ENCODE data around the gene FAM117B. TPM values are rescaled to one million over a fixed set of nuclear protein-coding genes. Genes with fewer than 3 reads are reported as not detected.
A peak's percentile ranks its signal among the peaks of the same experiment; 100 is the strongest.

The FAM117B gene
- total RNA-seq, 3 donors from 2014 or later (not counting 1 experiment from before 2014, with no cell fraction given) = 11.6 to 14.2 (median 13.1) TPM

DNA sequence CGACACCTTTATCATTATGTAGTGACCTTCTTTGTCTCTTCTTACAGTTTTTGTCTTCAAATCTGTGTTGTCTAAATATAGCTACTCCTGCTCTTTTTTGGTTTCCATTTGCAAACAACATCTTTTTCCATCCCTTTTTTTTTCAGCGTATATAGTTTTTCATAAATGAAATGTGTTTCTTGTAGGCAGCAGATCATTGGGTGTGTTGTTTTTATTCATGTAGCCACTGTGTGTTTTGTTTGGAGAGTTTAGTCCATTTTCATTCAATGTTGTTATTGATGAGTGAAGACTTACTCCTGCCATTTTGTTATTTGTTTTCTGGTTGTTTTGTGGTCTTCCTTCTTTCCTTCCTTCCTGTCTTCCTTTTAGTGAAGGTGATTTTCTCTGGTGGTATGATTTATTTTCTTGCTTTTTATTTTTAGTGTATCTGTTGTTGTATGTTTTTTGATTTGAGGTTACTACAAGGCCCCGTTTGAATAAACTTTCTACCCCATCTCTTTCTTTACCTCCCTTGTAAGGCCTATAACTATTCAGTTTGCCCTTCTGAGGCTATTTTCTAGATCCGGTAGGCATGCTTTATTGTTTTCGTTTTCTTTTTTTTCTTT is 81.4 kb downstream of the FAM117B start:
- Mint-ChIP-seq H3K4me1 (peaks cover 13 to 22% of the 10 kb centered on the region in 2 donors), H3K27ac (no peak overlapping the region), H3K36me3 (peaks cover 25% of the 10 kb centered on the region), H3K27me3 (ENCODE audit: low read depth in 2 of 2) (no peaks in the 10 kb centered on the region), H3K4me3 (no peak overlapping the region), H3K9me3 (peaks cover 8 to 16% of the 10 kb centered on the region in 2 donors)
- H3K9me3 ChIP-seq (ENCODE audit: control insufficient read depth, insufficient read depth, low read length) = no peaks in the 10 kb centered on the region
- no peak overlapping the region for H3K27ac ChIP-seq (ENCODE audit: low read length)
- intact Hi-C loops (cut with micrococcal nuclease) = no loop called here
- no peak overlapping the region for H3K4me3 ChIP-seq (ENCODE audit: low read length)
- H3K4me1 ChIP-seq (ENCODE audit: control insufficient read depth, insufficient read depth, low read length) = peaks cover 7% of the 10 kb centered on the region
- TF ChIP-seq, protein P1, sequence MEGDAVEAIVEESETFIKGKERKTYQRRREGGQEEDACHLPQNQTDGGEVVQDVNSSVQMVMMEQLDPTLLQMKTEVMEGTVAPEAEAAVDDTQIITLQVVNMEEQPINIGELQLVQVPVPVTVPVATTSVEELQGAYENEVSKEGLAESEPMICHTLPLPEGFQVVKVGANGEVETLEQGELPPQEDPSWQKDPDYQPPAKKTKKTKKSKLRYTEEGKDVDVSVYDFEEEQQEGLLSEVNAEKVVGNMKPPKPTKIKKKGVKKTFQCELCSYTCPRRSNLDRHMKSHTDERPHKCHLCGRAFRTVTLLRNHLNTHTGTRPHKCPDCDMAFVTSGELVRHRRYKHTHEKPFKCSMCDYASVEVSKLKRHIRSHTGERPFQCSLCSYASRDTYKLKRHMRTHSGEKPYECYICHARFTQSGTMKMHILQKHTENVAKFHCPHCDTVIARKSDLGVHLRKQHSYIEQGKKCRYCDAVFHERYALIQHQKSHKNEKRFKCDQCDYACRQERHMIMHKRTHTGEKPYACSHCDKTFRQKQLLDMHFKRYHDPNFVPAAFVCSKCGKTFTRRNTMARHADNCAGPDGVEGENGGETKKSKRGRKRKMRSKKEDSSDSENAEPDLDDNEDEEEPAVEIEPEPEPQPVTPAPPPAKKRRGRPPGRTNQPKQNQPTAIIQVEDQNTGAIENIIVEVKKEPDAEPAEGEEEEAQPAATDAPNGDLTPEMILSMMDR (IDR thresholded peaks at IDR 0.05) = no peak
- DNase-seq (no peak), ATAC-seq (no peak)
- H3K27me3 ChIP-seq (ENCODE audit: control insufficient read depth, insufficient read depth, low read length) = no peaks in the 10 kb centered on the region
- WGBS (ENCODE audit: insufficient coverage) = 93% methylated on average over 3 of the region's 5 CpGs
- no peaks in the 10 kb centered on the region for H3K36me3 ChIP-seq (ENCODE audit: control insufficient read depth, insufficient read depth, low read length)

DNA sequence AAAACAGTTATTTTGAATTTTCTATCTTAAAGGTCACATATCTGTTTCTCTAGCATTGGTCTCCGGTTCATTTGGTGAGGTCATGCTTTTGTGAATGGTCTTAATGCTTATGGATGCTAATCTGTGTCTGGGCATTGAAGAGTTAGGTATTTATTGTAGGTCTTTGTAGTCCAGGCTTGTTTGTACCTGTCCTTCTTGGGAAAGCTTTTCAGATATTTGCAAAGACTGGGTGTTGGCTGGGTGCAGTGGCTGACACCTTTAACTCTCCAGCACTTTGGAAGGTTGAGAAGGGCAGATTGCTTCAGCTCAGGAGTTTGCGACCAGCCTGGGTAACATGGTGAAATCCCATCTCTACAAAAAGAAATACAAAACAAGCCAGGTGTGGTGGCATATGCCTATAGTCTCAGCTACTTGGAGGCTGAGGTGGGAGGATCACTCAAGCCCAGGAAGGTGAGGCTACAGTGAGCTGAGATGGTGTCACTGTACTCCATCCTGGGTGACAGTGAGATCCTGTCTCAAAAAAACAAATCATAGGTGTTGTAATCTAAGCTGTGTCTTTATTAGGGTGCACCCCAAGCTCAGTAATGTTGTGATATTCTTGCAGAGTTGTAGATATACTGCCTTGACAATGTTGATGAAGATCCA is 82.3 kb downstream of the FAM117B start:
- no peak for DNase-seq
- H3K4me1 Mint-ChIP-seq = peaks cover 7 to 22% of the 10 kb centered on the region in 2 donors
- WGBS (ENCODE audit: insufficient coverage) = 97% methylated on average over 2 of the region's 2 CpGs
- no peak overlapping the region for H3K27ac Mint-ChIP-seq
- intact Hi-C loops (cut with micrococcal nuclease) = no loop called here
- Histone ChIP-seq H3K36me3 (ENCODE audit: control insufficient read depth, insufficient read depth, low read length) (no peaks in the 10 kb centered on the region), H3K4me3 (ENCODE audit: low read length) (no peak overlapping the region), H3K9me3 (ENCODE audit: control insufficient read depth, insufficient read depth, low read length) (no peaks in the 10 kb centered on the region), H3K27ac (ENCODE audit: low read length) (no peak overlapping the region), H3K4me1 (ENCODE audit: control insufficient read depth, insufficient read depth, low read length) (peaks cover 7% of the 10 kb centered on the region), H3K27me3 (ENCODE audit: control insufficient read depth, insufficient read depth, low read length) (no peaks in the 10 kb centered on the region)
- no peaks in the 10 kb centered on the region for H3K27me3 Mint-ChIP-seq (ENCODE audit: low read depth in 2 of 2)
- H3K4me3 Mint-ChIP-seq = no peak overlapping the region
- peaks cover 25% of the 10 kb centered on the region for H3K36me3 Mint-ChIP-seq
- H3K9me3 Mint-ChIP-seq = peaks cover 8 to 16% of the 10 kb centered on the region in 2 donors
- TF ChIP-seq, protein P1 (IDR thresholded peaks at IDR 0.05) = no peak
- no peak for ATAC-seq

DNA sequence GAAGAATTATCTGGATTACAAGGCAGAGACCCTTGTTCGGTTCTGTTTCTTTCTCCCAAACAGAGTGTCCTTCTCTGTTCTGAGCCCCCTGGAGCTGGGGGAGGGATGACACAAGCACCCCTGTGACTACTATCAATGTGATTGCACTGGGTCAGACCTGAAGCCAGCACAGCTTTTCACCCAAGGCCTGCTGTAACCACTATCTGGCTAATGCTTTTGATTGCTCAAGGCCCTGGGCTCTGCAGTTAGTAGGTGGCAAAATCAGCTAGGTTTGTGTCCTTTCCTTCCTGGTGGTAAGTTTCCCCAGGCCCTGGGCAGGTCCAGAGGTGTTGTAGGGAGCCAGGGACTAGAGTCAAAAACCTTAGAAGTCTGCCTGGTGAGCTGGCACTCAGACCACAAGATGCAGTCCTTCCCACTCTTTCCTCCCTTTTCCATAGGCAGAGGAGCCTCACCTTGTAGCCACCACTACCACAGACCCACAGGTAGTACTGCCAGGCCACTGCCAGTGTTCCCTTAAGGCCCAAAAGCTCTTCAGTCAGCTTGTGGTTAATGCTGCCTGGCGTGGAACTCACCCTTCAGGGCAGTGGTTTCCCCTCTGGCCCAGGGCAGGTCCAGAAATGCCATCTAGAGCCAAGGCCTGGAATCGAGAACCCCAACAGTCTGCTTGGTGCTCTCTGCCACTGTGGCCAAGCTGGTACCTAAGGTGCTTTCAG is 83.0 kb downstream of the FAM117B start:
- Mint-ChIP-seq H3K4me1 (peaks cover 7 to 22% of the 10 kb centered on the region in 2 donors), H3K27me3 (ENCODE audit: low read depth in 2 of 2) (no peaks in the 10 kb centered on the region), H3K36me3 (peaks cover 24% of the 10 kb centered on the region), H3K9me3 (peaks cover 8 to 16% of the 10 kb centered on the region in 2 donors), H3K27ac (no peak overlapping the region), H3K4me3 (no peak overlapping the region)
- Histone ChIP-seq H3K27me3 (ENCODE audit: control insufficient read depth, insufficient read depth, low read length) (no peaks in the 10 kb centered on the region), H3K27ac (ENCODE audit: low read length) (peak overlapping the region; percentile 5), H3K4me1 (ENCODE audit: control insufficient read depth, insufficient read depth, low read length) (peaks cover 7% of the 10 kb centered on the region), H3K9me3 (ENCODE audit: control insufficient read depth, insufficient read depth, low read length) (no peaks in the 10 kb centered on the region), H3K4me3 (ENCODE audit: low read length) (no peak overlapping the region), H3K36me3 (ENCODE audit: control insufficient read depth, insufficient read depth, low read length) (no peaks in the 10 kb centered on the region)
- WGBS (ENCODE audit: insufficient coverage) = 58% methylated on average over 3 of the region's 3 CpGs
- peak in 1 of 2 donors; percentile 10 for DNase-seq
- intact Hi-C loops (cut with micrococcal nuclease) = no loop called here
- ATAC-seq = peak in 1 of 3 donors; percentile 35
- TF ChIP-seq, protein P1 (IDR thresholded peaks at IDR 0.05) = no peak

Data from natural killer cell (primary cell).